HG02610 (cell line): ENCODE data around the gene MCUB.
A peak's percentile ranks its signal among the peaks of the same experiment; 100 is the strongest.

Source experiments
- ATAC-seq: cut with Tn5 transposase; IDR thresholded peaks from one replicate; pipeline ENCODE4 v1.9.1; 2021; ENCODE audit warnings: mild to moderate bottlenecking, moderate library complexity; ENCODE audit not compliant: unreplicated experiment

MCUB gene

GRCh38 chr4:109723110-109723509 is 163.1 kb downstream of the MCUB start:
- ATAC-seq: no peak

DNA sequence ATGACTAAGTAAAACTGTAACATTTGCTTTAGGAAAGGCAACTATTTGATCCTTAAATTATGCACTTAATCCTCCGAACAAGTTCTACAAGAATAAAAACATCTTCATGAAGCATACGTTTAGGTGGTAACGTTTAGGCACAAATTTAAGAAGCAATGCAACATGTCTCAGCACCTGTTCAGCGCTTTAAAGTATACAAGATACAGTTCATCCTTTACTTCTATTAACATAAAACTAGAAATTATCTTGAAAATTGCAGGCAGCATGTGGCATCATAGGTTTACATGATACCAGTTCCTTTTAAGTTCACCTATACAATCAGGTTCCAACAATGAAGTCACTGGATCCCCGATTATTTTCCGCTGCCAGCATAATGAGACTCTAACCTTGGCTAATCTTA is 168.3 kb downstream of the MCUB start:
- no peak for ATAC-seq

- ATAC-seq: no peak
Observed at GRCh38 chr4:109729117-109729717, 169.2 kb downstream of the MCUB start.

- peak; percentile 85 for ATAC-seq
Observed at GRCh38 chr4:109729718-109730618, 169.9 kb downstream of the MCUB start, which contains the start of gene PLA2G12A. TSS of gene PLA2G12A (minus strand) at chr4:109730070. CDS start at chr4:109729809, 261 bp downstream.

GRCh38 chr4:109730619-109731545 is 170.8 kb downstream of the MCUB start:
- no peak for ATAC-seq

DNA sequence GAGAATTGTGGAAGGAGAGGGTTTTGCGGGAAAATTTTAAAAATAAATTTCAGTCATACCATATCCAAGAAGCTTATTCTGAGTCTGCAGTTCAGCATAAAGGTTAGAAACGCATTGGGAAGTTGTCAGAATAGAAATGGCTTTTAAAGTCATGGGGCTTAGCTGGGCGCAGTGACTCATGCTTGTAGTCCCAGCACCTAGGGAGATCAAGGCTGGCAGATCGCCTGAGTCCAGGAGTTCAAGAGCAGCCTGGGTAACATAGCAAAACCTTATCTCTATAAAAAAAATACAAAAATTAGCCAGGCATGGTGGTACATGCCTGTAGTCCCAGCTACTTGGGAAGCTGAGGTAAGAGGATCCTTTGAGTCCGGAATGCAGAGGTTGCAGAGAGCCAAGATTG is 173.7 kb downstream of the MCUB start:
- no peak for ATAC-seq

GRCh38 chr4:109735566-109736365 is 175.7 kb downstream of the MCUB start:
- ATAC-seq: no peak
